Measurements from ENCODE around the gene MAZ. TPM values are rescaled to one million over a fixed set of nuclear protein-coding genes. Genes with fewer than 3 reads are reported as not detected.

The MAZ gene
- polyA plus RNA-seq, 1 of the 3 experiments (the other 2 are of a cell fraction), result 163 TPM

- TF ChIP-seq REST (IDR thresholded peaks at IDR 0.05; ENCODE audit: low read depth, low read length), result peak; percentile 7; the same call in 1 of the 2 replicates
- peak; percentile 87 for TF ChIP-seq MXI1 (IDR thresholded peaks at IDR 0.05; ENCODE audit: low read depth, low read length)
- no peak for TF ChIP-seq RFX5 (IDR thresholded peaks at IDR 0.05; ENCODE audit: low read length)
- peak; percentile 33; the same call in 1 of the 2 replicates for TF ChIP-seq POLR2AphosphoS5 (IDR thresholded peaks at IDR 0.05; ENCODE audit: low read depth, low read length)
- TF ChIP-seq TCF12 (IDR thresholded peaks at IDR 0.05), result no peak
- no peak for TF ChIP-seq EP300 (IDR thresholded peaks at IDR 0.05; ENCODE audit: borderline replicate concordance in 1 of 2, low read depth in 1 of 2, low read length in 1 of 2)
- TF ChIP-seq RCOR1 (IDR thresholded peaks at IDR 0.05; ENCODE audit: low read length), result no peak
- TF ChIP-seq JUND (IDR thresholded peaks at IDR 0.05), result no peak
- TF ChIP-seq YY1 (IDR thresholded peaks at IDR 0.05; ENCODE audit: low read depth), result peak; percentile 90
- no peak for TF ChIP-seq GATA2 (CRISPR knock-in tag; IDR thresholded peaks at IDR 0.05)
- TF ChIP-seq RAD21 (IDR thresholded peaks at IDR 0.05; ENCODE audit: low read length), result peak; percentile 51
- no peak for TF ChIP-seq MEF2A (IDR thresholded peaks at IDR 0.05; ENCODE audit: borderline replicate concordance, low read depth)
- no peak for TF ChIP-seq NFIC (IDR thresholded peaks at IDR 0.05; ENCODE audit: borderline replicate concordance)
- TF ChIP-seq IRF3 (IDR thresholded peaks at IDR 0.05; ENCODE audit: low read depth, low read length), result peak; percentile 53
Measured at GRCh38 chr16:29790183-29790948, 16.0 kb upstream of the MAZ start, which contains the start of gene KIF22 (continued).
